ENCODE measurements around the gene CERS6.

The CERS6 gene

GRCh38 chr2:168443818-168444217 is 12.3 kb upstream of the CERS6 start:
- no peak for DNase-seq

GRCh38 chr2:168445960-168446359 is 10.1 kb upstream of the CERS6 start:
- no peak for DNase-seq

GRCh38 chr2:168448980-168449379 is 7.1 kb upstream of the CERS6 start:
- DNase-seq, result peak; percentile 7

- no peak for DNase-seq
Observed at GRCh38 chr2:168449419-168449818, 6.7 kb upstream of the CERS6 start.

GRCh38 chr2:168450171-168450570 is 5.9 kb upstream of the CERS6 start:
- no peak for DNase-seq

GRCh38 chr2:168450732-168451131 is 5.3 kb upstream of the CERS6 start:
- no peak for DNase-seq

GRCh38 chr2:168452781-168453180 is 3.3 kb upstream of the CERS6 start:
- no peak for DNase-seq

GRCh38 chr2:168453404-168453803 is 2.7 kb upstream of the CERS6 start:
- DNase-seq, result no peak

- DNase-seq, result peak; percentile 10
Observed at GRCh38 chr2:168454737-168455644, 1.1 kb upstream of the CERS6 start.

GRCh38 chr2:168456521-168457189 is 583 bp downstream of the CERS6 start:
- DNase-seq, result peak; percentile 78

- peak; percentile 31 for DNase-seq
Observed at GRCh38 chr2:168457190-168457895, 1.3 kb downstream of the CERS6 start.

- DNase-seq, result no peak
Observed at GRCh38 chr2:168458139-168458538, 2.1 kb downstream of the CERS6 start.

GRCh38 chr2:168459256-168459655 is 3.2 kb downstream of the CERS6 start:
- DNase-seq, result no peak

- no peak for DNase-seq
Observed at GRCh38 chr2:168460571-168460970, 4.5 kb downstream of the CERS6 start.

GRCh38 chr2:168461178-168461941 is 5.3 kb downstream of the CERS6 start:
- DNase-seq, result no peak

- no peak for DNase-seq
Observed at GRCh38 chr2:168461942-168462331, 5.9 kb downstream of the CERS6 start.

- DNase-seq, result no peak
Observed at GRCh38 chr2:168462543-168463045, 6.5 kb downstream of the CERS6 start.

GRCh38 chr2:168465594-168465993 is 9.5 kb downstream of the CERS6 start:
- DNase-seq, result no peak

GRCh38 chr2:168466190-168466737 is 10.2 kb downstream of the CERS6 start:
- peak; percentile 27 for DNase-seq

- no peak for DNase-seq
Observed at GRCh38 chr2:168466834-168467565, 10.9 kb downstream of the CERS6 start.

GRCh38 chr2:168467729-168468128 is 11.7 kb downstream of the CERS6 start:
- DNase-seq, result no peak

- DNase-seq, result no peak
Observed at GRCh38 chr2:168468354-168468753, 12.3 kb downstream of the CERS6 start.

All from NCI-H69 (cell line).